Hematopoietic multipotent progenitor cell treated with erythropoietin and hydrocortisone succinate and interleukin-3 and kit ligand, for 4 days (in vitro differentiated cells): ENCODE results near the gene CDC42EP3.
A peak's percentile ranks its signal among the peaks of the same experiment; 100 is the strongest.

Source experiments
- DNase-seq: peaks from one replicate; pipeline ENCODE4 v3.0.0-alpha.2; 2015

The CDC42EP3 gene

DNA sequence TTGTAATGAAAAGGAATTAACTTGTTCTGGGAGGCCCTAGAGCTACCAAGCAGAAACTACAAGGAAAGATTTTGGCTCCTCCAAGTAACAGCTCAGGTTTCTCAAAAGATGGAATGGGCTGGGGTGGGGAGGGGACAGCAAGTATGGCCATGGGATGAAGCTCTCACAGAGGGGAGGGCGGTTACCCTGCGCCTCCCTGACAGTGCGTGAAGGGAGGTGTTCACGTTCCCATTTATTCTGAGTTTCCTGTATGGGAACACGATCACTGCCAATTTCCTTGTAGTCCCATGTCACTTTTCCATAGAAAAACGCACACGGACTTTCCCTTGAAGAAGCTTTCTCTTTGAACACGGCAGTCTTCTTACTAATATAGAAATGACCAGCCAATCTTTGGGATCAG, 17.0 kb downstream of the CDC42EP3 start:
- no peak for DNase-seq

DNA sequence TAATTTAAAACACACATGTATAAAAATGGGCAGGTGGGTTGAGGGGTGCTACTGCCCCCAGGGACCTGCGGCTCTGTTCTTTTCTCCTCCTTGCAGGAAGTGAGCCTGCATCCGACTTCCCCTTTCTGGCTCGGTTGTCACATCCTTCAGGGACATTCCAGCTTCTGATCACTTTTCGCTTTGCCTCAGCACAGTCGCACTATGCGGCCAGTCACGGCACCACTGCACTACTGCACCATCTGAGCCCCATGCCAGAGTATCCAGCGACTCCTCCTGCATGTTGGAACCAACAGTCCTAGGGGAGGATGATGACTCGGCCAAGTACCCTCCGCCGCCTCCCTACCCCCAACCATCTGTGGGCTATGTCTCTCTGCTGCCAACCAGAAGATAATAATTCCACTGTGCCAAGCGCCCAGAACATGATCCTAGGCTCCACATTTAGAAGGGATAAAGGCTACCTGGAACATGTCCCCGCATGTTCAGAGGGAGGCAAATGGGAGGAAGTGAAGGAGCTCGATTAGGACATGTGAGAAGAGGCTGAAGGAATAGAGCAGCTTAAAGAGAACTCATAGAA, 17.6 kb downstream of the CDC42EP3 start:
- DNase-seq = peak; percentile 70

DNA sequence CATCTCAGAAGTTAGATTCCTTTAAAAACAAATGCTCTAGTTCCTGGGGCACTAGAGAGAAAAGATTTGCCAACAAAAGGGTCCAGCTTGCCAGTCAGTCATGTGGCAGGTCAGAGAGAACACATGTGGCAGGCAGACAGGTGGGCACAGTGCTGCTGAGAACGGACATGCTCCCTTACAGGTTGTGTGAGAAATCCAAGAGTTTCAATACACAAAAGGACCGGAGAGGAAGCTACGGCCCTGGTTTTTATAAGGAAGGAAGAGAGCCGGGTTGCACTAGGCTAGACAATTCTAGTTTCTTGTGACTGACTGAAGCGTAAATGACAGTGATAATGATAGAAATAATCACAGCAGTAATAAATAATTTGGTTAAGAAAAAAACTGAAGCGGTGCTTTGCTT, 18.3 kb downstream of the CDC42EP3 start:
- DNase-seq = no peak

DNA sequence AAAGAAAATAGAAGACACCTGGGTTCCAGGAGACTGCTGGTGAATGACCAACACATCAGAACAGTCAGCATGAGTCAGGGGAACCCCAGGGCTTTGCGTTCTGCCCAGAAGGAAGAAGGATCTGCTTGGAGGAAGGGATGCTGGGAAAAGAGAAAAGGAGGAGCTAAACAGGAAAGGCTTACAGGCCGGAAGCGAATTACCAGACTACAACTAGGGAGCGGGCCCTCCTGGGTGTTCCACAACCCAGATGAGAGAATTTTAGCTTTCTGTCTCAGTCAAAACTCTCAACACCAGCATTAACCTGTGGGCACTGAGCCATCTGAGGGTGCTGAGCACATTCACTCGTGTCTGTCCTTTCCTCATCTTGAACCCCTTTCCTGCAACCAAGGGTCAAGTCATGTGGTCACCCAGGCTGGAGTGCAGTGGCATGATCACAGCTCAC, 19.2 kb downstream of the CDC42EP3 start:
- DNase-seq = no peak

DNA sequence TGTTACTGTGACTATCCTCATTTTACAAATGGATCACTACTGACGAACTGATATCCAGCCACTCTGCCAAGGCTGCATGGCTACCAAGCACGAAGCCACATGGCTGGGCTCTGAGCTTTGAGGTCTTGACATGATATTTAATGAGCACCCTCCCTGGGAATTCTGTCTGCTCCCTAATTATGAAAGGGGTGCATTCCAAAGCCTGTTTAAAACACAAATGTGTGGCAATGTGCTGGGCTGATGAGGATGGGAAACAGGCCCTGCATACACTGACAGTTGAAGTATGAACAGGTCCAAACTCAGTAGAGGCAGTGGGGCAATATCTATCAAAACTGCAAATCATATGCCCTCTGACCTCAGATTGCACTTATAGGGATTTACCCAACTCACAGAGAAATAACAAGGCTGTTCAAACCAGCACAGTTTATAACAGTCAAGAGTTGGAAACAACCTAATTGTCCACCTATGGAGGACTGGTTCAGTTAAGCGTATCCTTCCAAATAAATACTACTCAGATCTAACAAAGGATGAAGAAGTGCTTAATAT, 20.8 kb downstream of the CDC42EP3 start:
- no peak for DNase-seq

DNA sequence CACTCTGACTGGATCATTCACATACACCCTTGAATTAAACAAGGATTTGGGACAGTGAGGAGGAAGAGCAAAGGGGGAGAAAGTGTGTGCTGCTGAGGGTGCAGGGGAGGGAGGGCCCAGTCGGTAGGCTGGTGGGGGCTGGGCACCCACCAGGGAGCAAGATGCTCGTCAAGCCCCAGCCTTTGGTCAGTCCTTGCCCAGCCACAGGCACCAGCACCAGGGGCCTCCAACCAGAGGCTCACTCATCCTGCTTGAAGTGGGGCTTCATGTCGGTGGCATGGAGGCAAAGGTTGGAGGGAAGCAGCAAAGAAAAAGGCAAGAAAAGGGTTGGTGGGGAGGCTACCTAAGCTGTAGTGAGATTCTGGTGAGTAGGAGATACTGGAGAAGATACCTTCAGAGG, 21.9 kb downstream of the CDC42EP3 start:
- no peak for DNase-seq

DNA sequence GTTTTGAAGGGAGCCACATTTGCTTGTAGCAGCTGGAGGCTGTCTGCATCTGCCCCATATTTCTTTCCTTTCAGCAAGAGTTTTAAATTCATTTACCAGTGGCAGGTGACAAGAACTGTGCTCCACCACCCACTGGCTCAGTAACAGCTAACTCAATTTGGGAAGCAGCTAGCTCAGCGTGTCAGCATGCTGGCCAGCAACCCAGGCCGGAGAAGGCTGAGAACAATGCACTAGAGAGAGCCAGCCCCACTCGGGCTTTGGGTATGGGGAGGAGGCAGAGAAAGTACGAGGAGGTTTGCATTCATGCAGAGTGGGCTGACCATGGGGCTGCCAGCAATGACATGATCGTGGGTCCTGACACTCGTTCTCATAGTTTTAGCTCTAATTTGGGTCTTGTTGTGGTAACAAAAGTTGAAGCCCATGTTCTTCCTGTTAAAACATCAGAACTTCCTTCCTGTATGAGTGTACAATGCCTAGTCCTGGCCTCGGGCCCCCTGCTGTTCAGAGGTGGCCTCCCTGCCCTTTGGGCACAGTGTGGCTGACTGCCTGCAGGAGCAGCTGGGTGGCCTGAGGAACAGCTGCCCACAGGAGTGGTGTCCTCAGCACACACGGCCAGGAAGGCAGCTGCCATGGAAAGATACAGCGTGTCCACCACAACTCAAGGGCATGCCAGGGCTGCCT, 23.0 kb downstream of the CDC42EP3 start:
- peak; percentile 69 for DNase-seq

DNA sequence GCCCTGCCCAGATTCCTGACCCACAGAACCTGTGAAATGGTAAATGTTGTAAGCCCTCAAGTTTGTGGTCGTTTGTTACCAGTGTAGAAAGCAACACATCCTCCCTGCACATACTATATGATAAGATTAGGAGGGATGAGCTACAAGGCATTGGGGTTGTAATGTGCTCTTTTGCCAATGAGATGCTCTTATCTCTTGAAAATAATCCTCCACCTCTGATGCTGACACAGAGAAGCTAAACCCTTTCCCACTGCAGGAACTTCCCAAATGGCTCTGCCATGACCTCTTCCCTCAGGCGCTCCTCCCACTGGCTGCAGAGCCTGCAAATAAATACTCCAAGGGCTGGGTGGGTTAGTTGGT, 23.5 kb downstream of the CDC42EP3 start:
- DNase-seq = no peak

DNA sequence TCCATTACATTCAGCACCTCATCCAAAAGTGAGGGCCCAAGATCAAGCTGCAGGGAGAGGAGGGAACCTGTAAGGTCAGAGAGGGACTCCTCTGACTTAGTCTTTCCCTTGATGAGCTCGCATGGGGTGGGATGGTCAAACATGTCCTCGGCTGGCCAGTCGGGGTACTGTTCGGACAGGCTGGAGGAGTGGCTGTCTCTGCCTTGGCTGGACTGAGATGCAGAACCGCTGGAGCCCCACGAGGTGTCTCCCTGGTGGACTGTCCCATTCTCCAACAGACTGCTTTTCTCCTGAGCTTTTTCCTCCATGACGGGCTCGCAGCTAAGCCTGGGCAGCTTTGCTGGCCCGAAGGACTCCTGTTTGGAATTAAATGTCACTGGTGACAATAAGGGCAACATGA, 25.6 kb downstream of the CDC42EP3 start:
- no peak for DNase-seq

DNA sequence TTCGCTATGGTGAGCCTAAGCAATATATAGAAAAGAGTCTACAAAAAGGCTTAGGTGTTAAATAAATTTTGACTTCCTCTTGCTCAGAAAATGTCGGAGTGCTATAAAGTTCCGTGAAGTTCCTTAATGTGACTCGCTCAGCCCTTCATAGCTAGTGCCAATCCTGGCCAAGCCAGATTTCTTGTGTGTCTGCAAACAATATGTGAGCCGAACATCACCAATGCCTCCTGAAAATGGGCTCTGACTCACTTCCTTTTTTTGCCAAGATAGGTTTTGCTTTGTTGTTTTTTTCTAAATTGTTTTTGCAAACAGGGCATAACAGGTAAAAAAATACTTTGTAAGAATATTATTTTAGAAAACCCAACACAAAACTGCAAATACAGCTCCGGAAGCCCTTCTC, 26.1 kb downstream of the CDC42EP3 start:
- DNase-seq = no peak

DNA sequence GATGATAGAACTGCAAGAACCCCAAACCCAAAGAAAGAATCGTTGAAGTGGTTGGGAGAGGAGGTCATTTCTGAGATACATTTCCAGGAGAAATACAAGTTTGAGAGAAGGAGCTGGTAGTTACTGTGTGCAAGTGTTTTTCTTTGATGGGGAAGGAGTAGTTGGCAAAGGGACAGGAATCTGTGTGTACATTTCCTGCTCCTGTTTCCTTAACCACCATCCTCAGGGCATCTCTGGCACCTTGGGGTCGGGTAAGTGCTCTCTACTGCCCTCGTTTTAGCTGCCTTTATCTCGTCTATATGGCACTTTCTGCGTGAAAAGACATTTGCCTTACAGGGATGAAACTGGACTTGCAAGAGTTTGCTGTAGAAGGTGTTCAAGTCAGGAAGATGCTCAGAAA, 27.3 kb downstream of the CDC42EP3 start:
- DNase-seq = no peak

DNA sequence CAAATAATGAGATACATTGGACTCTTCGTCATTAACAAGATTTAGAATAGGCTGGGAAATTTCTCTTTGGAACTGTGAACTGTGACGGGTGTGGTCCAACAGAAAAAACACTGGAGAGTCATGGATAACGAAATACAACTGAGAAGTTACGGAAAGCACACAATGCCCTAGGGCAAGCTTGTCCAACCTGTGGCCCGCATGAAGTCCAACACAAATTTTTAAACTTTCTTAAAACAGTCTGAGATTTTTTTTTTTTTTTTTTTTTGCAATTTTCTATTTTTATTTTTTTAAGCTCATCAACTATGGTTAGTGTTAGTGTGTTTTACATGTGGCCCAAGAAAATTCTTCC, 27.7 kb downstream of the CDC42EP3 start:
- no peak for DNase-seq

DNA sequence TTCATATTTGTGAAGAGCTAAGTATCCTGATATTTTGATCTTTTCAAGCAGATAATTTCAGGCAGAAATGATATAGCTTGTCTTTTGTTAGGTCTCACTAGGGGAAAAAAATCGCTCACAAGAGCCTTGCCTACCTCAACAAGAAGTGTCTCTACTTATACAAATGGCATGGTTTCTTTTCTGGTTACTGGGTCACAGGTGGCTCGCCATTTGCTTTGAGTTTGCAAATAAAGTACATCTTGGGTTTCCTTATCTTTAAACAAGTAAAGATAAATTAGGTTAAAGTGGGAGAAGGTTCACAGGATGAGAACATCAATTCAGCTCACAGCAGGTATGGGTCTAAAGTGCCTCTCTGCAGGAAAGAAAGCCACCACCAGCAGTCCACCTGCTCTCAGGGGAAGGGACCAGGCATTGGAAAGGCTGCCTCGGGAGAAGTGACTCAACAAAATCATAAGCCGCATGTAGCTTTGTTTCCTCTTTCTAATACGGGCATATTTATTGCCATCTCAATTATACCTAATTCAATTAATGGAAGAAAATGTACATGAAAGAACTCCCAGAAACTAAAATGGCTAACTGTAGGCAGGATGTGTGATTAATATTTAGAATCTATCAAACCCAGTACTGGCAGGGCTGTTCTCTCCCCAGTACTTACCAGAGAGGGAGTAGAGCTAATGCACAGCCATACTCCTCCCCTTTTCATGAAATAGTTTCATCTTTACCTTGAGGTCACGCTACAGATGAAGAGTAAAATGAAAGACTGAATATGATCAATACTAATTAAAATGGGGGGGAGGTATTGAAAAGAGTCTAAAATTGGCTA, 28.3 kb downstream of the CDC42EP3 start:
- peak; percentile 47 for DNase-seq

DNA sequence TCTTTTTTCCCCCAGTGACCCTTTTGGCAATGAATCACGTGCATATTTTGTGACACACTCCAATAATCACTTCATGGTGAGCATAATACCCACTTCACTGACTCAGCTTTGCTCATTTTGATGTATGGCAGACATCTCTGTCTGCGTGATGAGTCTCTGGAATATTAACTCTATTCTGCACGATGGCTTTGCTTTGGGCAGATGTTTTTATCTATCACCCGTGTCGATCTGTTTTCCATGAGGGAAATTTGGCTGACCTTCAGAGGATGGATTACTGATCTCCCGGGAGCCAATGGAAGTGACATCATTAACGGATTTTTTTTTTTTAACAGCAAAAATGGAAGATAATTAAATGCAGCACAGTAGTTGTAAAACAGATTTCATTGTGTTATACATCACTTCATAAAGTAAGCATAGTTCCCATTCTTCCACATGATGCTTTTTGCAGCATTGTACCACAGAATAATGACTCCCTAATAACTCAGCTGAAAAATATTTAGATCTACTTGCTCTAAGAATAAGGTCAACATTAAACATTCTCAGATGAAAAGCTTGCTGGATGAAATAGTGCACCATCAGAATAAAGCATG, 29.8 kb downstream of the CDC42EP3 start:
- no peak for DNase-seq

DNA sequence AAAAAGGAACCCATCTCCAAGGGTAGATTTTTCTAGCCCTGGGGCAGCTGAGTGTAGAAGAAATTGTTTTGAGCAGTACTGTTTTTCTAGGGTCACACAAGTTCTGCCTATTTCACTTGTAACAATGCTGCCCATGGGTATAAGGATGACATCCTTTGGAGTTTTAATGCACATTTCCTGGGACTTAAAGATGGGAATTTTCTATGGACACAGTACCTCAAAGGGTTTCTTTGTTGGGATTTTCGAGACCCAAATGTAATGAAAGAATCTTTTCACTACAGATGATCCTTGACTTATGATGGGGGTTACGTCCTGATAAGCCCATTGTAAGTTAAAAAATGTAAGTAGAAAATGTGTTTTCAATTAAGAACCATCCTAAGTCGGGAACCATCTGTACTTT, 31.8 kb downstream of the CDC42EP3 start:
- no peak for DNase-seq

DNA sequence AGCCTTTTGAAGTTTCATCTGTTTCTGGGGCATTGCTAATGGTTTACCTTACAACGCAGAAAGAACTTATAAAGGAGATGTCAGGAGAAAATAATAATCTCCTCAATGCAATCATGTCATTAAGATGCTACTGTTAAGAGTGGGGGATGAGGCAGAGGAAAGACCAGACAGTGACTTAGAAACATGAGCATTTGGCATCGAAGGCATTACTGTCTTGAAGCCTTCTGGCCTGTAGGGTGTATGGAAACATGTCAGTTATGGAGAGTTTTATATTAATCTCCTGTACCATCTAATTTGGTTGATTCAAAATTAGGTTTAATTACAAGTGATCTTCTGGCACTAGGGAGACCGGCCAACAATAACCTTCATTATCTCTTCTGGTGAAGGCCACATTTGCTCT, 32.5 kb downstream of the CDC42EP3 start:
- no peak for DNase-seq

DNA sequence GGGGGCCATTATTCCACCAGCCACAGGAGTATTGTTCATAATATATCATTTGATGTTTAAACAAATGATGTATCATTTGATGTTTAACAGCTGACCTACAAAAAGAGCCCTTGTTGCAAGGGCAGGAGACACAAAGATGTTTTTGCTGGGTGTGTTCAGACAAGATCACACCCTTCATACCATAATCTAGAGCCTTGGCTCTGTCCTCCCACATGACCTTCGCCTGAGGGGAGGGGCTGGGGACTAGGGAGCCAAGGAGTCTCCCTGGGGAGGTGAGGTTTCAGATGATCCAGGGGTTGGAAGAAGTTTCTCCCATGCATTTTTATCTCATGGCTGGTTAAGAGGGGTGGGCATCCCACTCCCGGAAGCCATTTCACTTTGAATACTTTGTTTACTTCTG, 33.5 kb downstream of the CDC42EP3 start:
- DNase-seq = no peak

DNA sequence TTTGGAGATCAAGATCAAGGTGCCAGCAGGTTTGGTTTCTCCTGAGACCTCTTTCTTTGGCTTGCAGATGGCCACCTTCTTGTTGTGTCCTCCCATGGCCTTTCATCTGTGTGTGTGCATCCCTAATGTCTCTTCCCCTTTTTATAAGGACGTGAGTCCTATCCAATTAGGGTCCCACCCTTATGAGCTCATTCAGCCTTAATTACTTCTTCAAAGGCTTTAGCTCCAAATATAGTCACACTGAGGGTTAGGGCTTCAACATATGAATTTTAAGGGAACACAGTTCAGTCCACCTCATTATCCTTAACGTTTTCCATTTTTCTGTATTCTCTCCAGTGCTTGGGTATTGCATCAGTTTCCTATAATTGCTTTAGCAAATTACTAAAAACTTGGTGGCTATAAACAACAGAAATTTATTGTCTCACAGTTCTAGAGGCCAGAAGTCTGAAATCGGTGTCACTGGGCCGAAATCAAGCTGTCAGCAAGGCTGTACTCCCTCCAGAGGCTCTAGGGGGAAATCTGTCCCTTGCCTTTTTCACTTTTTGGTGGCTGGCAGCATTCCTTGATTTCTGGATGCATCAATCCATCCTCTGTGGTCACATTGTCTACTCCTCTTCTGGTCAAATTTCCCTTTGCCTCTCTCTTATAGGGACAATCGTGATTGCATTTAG, 34.1 kb downstream of the CDC42EP3 start:
- no peak for DNase-seq

DNA sequence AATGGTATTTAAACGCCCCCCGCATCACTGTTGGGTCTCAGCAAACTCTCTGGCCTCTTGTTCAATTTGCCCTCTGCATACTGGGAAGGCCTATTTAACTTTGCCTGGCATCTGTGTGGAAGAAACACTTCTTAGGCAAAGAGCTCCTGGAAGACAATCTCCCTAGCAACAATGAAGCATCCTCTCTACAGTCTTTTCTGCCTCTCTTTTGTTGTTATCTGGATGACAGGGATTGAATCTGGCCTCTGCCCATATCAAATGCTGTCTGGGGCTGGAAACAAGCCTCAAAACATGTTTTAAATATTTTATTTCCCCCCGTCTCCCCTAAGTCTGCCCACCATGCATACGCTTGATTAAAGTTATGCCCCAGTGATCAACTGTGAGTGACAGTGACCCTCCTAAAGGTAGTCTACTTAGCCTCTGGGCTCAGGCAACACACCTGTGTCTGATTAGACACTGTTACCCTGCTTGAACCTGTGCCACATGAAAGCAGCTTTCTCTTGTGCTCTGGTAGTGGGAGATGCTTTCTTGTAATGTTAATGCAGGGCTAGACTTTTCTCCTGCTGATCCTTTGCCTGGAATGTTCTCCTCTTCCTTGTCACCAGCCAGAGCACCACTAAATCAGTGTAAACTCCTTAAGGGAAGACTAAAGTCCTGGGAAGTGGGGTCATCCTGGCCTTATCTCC, 34.9 kb downstream of the CDC42EP3 start:
- no peak for DNase-seq

DNA sequence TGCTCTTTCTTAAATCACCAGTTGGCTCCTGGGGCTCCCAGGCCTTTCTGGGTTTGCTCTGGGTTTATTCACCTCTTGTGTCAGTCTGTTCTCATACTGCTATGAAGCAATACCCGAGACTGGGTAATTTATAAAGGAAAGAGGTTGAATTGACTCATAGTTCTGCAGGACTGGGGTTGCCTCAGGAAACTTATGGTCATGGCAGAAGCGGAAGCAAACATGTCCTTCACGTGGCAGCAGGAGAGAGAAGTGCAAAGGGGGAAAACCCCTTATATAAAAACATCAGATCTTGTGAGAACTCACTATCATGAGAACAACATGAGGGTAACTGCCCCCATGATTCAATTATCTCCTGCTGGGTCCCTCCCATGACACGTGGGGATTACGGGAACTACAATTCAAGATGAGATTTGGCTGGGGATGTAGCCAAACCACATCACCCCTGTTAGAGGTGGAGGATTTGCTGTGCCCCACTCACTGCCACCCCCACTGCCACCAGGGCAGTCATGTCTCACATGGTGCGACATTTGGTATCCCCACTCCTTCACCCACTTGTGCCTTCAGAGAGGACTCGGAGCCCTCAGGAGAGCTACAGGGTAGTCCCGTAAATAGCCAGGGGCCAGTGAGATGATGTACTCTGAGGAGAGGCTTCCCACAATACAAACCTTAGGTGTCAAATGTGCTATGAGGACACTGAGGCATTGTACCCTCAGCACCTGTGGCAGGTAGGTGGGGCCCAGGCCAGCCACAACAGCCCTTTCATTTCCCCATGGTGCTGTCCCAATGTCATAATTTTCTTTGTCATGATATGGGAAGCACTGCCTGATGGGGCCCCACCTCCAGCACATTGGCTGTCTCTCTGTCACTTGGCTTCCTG, 35.7 kb downstream of the CDC42EP3 start:
- peak; percentile 89 for DNase-seq

DNA sequence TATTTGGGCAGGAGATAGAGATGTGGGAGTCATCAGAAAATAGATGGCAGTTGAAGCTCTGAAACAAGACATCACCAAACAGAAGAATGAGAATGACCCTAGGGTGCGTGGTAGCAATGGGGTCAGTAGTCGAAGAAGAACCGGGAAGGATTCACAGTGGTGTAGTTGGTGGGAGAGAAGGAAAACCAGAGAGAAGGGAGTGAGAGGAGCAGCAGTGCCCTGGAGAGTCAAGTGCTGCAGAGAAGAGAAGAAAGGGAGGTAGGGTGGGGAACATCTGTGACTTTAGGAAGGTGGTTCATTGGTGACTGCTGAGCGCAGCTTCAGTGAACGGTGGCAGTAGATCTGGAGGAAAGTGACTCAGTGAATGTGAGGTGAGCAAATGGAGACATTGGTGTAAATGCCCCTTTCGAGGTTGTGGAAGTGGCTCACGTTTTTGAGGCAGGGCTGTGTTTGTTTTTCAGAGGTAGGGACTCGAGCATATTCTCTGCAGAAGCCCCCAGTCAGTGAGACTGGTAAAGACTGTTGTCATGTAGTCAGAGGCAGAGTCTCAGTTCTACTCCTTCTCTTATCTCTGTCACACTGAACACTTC, 36.4 kb downstream of the CDC42EP3 start:
- no peak for DNase-seq
